ENCODE data around the gene METTL6.
"Not testable (repeated sequence)": the region's sequence is repeated elsewhere in the genome, so short reads cannot be mapped to it uniquely, and the experiment has no call there.

Gene METTL6

DNA sequence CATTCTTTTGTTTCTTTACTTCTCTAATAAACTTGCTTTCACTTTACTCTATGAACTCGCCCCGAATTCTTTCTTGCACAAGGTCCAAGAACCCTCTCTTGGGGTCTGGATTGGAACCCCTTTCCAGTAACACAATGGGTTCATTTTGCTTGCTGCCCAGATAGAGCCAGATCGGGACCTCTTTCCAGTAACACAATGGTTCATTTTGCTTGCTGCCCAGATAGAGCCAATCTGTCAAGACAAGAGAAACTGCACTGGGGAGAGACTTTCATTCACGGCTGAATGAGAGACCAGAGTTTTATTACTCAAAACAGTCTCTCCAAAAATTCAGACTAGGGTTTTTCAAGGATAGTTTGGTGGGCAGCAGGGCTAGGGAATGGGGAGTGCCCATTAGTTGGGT, 25.4 kb downstream of the METTL6 start:
- DNase-seq, result no peak

DNA sequence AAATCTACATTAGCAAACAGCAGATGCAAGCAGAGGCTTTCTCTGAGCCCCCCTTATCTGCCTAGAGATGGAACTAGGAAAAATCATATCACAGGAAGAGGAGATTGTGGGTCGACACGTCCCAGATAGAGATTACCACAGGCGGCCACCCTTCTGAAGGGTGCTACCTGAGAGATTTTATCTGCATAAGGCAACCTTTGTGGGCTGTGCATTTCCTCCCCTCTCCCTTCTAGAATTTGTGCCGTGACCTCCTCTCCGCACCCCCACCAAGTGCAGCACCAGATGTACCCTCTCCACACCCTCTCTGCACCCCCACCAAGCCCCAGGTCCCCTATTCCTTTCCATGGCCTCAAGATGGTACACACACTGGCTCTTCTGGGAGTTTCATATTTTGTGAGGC, 27.4 kb downstream of the METTL6 start:
- peak; percentile 16 for DNase-seq

DNA sequence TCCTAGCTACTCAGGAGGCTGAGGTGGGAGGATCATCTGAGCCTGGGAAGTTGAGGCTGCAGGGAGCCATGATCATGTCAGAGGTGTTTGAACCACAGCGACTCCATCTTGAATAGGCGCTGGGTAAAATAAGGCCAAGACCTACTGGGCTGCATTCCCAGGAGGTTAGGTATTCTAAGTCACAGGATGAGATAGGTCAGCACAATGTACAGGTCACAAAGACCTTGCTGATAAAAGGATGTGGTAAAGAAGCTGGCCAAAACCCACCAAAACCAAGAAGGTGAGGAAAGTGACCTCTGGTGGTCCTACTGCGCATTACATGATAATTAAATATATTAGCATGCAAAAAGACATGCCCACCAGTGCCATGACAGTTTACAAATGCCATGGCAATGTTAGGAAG, 28.6 kb downstream of the METTL6 start:
- not testable (repeated sequence) for DNase-seq

DNA sequence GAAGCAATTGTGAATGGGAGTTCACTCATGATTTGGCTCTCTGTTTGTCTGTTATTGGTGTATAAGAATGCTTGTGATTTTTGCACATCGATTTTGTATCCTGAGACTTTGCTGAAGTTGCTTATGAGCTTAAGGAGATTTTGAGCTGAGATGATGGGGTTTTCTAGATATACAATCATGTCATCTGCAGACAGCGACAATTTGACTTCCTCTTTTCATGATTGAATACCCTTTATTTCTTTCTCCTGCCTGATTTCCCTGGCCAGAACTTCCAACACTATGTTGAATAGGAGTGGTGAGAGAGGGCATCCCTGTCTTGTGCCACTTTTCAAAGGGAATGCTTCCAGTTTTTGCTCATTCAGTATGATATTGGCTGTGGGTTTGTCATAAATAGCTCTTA, 34.1 kb downstream of the METTL6 start:
- not testable (repeated sequence) for DNase-seq

DNA sequence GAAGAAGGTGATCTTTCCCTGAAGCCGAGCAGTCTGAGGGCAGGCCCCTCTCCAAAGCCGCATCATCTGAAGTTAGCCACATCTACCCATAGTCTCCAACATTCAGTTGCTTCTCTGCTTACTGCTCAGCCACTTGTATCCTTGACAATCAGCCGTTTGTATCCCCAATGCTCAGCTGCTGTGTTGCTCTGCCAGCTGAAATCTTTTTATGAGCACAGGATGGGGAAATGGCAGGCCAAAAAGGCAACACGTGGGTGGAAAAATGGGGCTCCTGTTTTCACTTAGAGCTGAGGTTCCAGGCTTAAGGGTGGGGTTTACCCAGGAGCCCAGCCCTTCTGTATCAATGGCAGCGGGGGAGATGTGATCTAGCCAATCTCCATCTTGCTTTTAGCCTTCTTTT, 36.3 kb downstream of the METTL6 start:
- no peak for DNase-seq

DNA sequence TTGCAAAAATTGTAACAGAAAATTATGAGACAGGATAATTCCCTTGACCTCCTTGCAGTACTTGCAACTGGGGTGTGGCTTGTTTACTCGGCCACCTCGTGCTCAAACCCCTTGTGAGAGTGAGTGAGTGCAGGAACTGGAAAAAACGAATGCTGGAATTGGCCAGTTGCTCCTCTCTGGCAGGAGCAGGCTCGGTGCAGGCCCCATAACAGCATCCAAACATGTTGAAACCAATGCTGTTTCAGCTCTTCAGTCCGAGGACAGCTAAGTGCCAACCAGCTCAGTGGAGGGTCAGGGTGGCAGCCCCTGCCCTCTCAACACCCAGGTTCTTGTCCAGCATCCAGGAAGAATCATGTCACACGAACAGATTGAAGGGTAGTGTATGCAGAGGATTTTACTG, 36.9 kb downstream of the METTL6 start:
- DNase-seq, result no peak

DNA sequence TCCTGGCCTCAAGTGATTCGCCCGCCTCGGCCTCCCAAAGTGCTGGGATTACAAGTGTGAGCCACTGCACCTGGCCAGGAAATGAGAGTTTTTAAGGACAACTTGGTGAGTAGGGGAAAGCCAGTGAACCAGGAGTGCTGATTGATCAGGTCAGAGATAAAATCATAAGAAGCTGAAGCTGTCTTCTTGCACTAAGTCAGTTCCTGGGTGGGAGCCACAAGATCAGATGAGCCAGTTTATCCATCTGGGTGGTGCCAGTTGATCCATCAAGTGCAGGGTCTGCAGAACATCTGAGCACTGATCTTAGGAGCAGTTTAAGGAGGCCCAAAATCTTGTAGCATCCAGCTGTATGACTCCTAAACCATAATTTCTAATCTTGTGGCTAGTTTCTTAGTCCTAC, 39.0 kb downstream of the METTL6 start:
- DNase-seq, result not testable (repeated sequence)

DNA sequence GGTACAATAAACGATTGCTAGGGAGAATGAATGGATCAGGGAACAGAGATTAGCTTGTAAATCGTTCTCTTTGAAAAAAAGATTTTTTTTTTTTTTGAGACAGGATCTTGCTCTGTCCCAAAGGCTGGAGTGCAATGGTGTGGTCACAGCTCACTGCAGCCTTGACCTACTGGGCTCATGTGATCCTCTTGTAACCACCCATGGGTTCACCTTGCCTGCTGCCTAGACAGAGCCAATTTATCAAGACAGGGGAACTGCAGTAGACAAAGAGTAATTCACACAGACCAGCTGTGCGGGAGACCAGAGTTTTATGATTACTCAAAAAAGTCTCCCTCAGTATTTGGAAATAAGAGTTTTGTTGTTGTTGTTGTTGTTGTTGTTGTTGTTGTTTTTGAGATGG, 39.6 kb downstream of the METTL6 start:
- no peak for DNase-seq

DNA sequence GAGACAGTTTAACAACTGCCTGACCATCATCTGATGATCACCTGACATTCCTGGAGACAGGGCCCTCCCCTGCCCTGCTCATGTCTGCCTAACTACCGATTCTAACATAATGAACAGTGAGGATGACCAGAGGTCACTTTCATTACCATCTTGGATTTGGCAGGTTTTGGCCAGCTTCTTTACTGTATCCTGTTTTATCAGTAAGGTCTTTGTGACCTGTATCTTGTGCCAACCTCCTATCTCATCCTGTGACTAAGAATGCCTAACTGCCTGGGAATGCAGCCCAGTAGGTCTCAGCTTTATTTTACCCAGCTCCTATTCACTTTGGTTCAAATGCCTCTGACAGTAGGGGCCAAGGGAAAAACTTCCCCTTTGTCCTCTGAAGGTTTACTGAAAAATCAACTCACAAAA, 40.2 kb downstream of the METTL6 start:
- DNase-seq, result no peak

DNA sequence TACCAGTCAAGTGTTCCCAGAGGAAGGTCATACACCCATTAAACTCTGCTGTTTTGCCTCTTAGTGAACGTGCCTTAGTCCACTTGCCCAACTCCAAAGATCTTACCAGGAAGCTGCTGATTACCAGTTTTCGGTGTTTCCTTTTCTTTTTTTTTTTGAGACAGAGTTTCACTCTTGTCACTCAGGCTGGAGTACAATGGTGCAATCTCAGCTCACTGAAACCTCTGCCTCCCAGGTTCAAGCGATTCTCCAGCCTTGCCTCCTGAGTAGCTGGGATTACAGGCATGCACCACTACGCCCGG, 40.7 kb downstream of the METTL6 start:
- not testable (repeated sequence) for DNase-seq

DNA sequence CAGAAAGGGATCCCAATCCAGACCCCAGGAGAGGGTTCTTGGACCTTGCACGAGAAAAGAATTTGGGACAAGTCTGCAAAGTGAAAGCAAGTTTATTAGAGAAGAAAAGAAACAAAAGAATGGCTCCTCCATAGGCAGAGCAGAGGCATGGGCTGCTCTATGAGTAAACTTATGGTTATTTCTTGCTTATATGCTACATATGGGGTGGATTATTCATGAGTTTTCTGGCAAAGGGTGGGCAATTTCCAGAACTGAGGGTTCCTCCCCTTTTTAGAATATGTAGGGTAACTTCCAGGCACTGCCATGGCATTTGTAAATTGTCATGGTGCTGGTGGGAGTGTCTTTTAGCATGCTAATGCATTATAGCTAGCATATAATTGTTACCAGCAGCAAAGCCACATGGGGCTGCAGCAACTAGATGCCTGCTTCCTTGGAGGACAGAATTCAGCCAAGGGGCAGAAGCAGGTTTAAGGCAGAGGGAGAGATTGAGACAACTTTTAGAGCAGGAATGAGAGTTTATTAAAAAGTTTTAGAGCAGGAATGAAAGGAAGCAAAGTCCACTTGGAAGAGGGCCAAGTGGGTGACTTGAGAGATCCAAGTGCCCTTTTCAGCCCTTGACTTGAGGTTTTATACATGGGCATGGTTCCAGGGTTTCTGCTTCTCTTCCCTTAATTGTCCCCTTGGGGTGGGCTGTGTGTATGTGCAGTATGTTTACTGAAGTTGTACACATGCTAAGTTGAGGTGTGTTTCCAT, 41.3 kb downstream of the METTL6 start:
- DNase-seq, result no peak

DNA sequence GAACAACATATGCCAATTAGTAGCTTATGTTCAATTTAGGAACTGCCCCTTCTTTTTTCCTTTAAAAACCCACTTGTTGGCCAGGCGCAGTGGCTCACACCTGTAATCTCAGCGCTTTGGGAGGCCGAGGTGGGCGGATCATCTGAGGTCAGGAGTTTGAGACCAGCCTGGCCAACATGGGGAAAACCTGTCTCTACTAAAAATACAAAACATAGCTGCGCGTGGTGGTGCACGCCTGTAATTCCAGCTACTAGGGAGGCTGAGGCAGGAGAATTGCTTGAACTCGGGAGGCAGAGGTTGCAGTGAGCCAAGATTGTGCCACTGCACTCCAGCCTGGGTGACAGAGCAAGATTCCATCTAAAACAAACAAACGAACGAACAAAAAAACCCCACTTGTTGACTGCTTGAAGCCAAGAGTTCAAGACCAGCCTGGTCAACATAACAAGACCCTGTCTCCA, 42.1 kb downstream of the METTL6 start:
- not testable (repeated sequence) for DNase-seq

DNA sequence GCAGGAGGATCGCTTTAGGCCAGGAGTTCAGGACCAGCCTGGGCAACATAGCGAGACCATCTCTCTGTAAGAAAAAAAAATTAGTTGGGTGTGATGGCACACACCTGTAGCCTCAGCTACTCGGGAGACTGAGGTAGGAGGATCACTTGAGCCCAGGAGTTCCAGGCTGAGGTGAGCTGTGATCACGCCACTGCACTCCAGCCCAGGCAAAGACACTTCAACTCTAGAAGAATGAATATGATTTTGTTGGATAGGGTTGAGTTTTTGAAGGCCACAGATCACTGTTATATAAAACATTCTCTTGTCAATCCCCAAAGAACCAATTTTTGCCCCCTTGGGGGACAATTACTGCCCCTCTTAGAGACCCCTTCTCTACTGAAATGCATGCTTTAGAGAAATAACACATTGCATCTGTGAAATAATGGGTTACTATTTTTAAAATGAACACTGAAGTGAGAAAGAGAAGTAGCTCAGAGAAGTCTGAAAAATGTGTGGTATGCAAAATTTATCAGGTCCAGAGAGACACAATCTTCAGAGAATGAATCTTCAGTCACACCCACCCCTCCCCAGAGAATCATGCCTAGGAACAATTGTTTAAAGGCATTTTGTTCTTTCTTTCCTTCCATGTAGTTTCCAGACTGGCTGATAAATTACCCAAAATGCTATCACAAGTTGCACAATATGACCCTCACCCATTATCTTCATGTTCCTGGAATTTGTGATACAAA, 42.7 kb downstream of the METTL6 start:
- no peak for DNase-seq

DNA sequence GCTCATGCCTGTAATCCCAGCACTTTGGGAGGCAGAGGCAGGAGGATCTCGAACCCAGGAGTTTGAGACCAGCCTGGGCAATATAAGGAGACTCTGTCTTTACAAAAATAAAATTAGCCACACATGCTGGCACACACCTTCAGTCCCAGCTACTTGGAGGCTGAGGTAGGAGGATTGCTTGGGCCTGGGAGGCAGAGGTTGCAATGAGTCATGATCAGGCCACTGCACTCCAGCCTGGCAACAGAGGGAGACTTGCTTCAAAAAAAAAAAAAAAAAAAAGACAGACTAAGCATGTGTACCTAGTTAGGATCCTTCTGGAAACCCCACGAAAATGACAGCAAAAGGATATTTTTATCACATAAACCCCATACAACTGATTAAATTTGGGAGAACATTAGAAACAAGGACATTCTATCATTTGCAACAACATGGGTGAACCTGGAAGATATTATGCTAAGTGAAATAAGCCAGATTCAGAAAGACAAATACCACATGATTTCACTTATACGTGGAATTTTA, 44.9 kb downstream of the METTL6 start:
- no peak for DNase-seq

DNA sequence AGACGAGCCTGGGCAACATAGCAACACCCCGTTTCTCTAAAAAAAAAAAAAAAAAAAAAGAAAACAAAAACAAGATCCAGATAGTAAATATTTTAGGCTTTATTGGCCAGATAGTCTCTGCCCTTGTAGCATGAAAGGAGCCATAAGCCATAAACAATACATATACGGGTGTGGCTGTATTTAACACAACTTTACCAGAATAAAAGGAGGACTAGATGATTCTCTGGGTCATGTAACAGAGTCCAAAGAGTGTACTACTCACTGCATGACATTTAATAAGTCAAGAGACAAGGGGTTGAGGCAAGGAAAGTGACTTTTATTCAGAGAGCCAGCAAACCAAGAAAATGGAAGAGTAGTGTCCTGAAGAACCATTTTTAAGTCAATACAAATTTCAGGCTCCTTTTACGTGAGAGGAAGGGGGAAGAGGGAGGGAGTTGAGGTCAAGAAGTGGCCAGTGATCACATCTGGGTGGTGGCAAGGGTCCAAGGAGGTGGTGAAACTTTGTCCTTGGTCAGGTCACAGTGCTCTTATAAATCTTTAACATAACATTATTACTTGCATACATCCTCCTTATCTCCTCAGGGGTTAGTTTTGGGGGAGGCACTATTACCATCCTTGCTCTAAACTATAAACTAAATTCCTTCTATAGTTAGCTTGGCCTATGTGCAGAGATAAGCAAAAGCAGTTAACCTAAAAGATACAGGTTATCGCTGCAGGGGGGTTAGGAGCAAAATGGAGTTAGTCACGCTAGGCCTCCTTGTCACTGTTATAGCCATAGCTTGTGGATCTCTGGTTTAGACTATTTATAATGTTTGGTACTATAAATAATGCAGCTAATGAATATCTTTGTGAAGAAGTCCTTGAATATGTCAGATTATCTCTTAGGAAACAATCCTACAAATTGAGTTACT, 46.1 kb downstream of the METTL6 start:
- DNase-seq, result no peak

DNA sequence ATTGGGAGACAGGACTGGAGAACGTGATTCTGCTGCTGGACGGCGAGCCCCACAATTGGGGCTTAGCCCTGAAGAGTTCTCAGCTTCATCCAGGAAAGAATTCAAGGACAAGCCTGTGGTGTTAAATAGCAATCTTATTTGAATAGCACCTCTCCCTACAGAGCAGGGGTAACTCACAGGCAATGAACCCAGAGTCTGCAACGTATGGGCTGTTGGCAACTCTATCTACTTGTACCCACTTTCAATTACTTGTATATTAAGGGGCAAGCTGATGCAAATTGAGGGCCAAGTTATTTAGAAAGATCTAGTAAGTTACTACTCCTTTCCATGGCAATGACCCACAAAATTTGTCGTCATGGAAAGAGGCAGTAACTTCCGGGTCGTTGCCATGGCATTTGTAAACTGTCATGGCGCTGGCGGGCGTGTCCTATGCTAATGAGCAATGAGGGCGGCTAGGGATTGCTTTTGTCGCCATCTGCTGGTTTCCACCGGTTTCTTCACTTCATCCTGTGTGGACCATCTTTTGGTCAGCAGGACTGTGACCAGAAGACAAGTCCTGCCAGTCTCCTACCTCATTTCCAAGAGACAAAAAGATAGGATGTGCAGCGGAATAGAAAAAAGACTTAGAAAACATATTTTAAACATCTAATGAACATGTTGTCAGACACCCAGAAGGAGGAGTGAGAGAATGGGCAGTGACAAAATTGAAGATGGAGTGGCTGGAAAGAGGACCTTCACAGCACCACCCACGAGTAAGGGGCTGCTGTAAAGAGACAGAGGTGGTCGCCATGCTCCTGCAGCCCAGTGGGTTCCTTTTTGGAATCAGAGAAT, 49.2 kb downstream of the METTL6 start:
- peak; percentile 93 for DNase-seq

DNA sequence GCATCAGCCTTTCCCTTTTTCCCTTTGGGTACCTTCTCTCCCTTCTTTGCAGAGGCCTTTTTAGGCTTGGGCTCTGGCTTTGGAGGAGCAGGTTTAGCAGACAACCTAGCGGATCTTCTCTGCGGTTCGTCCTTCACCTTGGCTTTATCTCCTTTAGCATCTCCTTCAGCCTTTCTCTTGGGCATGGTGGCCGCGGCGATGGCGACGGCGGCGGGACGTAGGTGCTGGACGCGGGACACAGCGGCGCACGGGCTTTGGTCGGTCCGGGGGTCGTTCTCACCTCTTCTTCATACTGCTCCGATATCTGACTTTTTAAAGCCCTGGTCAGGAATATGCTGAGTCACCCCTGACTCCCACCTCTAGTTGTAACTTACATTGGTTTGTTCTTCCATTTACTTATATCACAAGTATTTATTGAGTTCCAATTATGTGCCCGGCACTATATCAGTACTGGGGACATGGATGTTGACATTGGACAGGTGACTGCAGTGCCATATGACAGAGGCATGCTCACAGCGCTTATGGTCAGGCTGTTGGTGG, 51.8 kb downstream of the METTL6 start:
- DNase-seq, result no peak

DNA sequence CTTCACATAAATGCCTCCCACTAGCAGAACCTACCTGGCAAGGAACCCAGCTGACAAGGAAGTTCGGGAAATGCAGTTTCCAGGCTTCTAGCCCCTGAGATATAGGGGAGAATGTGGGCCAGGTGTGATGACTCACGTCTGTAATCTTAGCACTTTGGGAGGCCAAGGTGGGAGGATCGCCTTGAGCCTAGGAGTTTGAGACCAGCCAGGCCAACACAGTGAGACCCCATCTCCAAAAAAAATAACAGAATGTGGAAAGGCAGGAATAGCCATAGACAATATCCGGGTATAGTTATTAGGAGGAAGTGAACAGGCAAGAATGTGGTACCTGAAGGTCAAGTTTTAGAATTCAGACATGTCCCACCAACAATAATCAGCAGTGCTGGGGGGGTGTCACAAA, 54.4 kb downstream of the METTL6 start:
- no peak for DNase-seq

DNA sequence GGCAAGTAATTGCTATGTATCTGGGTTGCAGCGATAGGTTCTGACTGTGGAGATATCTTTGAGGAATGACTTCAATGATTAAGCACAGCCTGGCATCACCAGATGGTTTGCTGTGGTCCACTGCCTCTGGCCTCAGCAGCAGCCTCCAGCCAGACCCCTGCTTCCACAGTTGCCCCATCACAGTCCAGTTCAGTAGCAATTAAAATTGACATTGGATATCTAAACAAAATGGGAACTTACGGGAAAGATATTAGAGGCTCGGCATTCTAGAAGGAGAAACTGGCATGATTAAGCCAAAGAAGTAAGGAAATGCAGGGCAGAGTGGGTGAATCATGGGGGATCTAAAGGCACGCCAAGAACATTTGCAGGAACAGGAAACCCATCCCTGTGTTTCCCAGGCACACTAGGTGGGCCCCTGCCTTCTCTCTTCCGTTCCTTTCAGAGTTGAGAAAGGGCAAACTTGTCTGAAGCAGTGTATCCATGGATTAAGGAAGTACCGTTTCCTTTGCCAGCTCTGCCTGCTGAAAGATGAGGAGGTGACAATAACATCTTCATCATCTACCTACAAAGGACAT, 58.7 kb downstream of the METTL6 start:
- DNase-seq, result no peak

DNA sequence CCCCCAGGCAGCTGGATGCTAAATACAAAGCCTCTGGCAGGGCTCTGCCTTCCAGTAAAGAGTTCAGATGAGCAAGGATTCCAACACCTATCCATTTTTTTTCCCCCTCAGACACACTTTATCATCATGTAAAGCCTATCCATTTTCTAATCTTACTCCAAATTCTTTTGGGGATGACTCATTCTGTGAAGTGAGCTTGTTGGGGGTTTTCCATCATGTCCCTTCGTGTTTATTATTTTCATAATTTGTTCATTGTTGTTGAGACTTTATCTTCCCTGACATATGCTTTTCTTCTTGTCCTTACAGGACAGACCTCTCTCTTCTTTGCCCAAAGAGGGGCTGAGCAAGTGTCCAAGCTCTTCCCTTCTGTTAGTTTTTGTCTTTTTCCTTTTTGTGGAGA, 60.3 kb downstream of the METTL6 start:
- no peak for DNase-seq

DNA sequence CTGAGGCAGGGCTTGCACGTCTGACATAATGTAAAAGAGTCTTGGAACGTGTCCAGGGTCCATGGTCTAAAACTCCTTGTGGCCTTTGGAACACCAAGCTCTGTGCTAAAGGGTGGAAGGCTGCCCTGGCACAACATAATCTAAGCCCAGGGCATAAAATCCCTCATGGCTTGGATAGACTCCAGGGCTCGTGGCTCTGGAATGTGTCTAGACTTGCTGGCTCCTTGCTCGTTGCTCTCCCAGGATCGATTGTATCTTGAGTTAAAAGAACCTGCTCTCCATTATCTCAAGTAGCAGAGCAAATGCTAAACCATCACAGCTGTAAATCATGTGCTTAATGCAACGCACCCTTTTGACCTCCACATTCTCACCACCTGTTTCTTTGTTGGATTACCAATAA, 63.3 kb downstream of the METTL6 start:
- not testable (repeated sequence) for DNase-seq

Measured in activated gamma-delta T cell treated with Interleukin-2 at 50 U/mL for 16 hours (primary cell).